ENCODE measurements around the gene CERK. TPM values are rescaled to one million over a fixed set of nuclear protein-coding genes. Genes with fewer than 3 reads are reported as not detected.

The CERK gene
- total and polyA plus RNA-seq, 8 donors = 12.7 to 32.7 (median 29.5) TPM

- peaks cover 0 to 86% (median 35%) of the 10 kb centered on the region in 3 donors for H3K36me3 ChIP-seq
- DNase-seq = peak in 1 of 6 donors; percentile 43
Measured at GRCh38 chr22:46696614-46697013, 41.4 kb downstream of the CERK start.

DNA sequence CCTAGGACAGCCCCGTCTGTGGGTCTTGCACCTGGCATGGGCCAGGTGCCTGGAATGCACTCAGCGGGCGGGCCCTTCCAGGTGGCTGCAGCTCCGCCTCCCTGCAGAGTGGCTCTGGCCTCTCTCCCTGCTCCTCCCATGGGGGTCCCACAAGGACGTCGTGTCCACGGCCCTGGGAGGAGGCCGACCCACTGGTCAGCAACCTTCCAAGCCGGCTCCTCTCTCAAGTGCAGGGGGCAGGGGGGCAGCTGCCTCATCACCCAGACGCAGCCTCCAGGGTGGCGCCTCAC, 41.9 kb downstream of the CERK start:
- ATAC-seq = peak in 2 of 4 donors; percentile 22 to 36
- H3K4me3 ChIP-seq = no peak overlapping the region
- DNase-seq = peak in 1 of 6 donors; percentile 73
- peaks cover 0 to 86% (median 35%) of the 10 kb centered on the region in 3 donors for H3K36me3 ChIP-seq
- 87 to 89% methylated on average over 11 of the region's 11 CpGs for WGBS, 2 donors
- no peaks in the 10 kb centered on the region for H3K4me1 ChIP-seq
- no peak overlapping the region for H3K27ac ChIP-seq
- intact Hi-C loops (cut with DNase I) = no loop called here
- TF ChIP-seq, protein P1, sequence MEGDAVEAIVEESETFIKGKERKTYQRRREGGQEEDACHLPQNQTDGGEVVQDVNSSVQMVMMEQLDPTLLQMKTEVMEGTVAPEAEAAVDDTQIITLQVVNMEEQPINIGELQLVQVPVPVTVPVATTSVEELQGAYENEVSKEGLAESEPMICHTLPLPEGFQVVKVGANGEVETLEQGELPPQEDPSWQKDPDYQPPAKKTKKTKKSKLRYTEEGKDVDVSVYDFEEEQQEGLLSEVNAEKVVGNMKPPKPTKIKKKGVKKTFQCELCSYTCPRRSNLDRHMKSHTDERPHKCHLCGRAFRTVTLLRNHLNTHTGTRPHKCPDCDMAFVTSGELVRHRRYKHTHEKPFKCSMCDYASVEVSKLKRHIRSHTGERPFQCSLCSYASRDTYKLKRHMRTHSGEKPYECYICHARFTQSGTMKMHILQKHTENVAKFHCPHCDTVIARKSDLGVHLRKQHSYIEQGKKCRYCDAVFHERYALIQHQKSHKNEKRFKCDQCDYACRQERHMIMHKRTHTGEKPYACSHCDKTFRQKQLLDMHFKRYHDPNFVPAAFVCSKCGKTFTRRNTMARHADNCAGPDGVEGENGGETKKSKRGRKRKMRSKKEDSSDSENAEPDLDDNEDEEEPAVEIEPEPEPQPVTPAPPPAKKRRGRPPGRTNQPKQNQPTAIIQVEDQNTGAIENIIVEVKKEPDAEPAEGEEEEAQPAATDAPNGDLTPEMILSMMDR (IDR thresholded peaks at IDR 0.05) = no peak
- no peak for FAIRE-seq
- no peaks in the 10 kb centered on the region for H3K27me3 ChIP-seq
- H3K9me3 ChIP-seq = no peaks in the 10 kb centered on the region

More at GRCh38 chr22:46696614-46697013, 41.4 kb downstream of the CERK start:
- TF ChIP-seq, protein P1 (IDR thresholded peaks at IDR 0.05) = no peak
- intact Hi-C loops (cut with DNase I) = no loop called here
- ATAC-seq (no peak), FAIRE-seq (no peak)
- H3K4me1 ChIP-seq = no peaks in the 10 kb centered on the region
- H3K27ac ChIP-seq = no peak overlapping the region
- no peak overlapping the region for H3K4me3 ChIP-seq
- no peaks in the 10 kb centered on the region for H3K27me3 ChIP-seq
- WGBS, 2 donors = 91 to 94% methylated on average over 10 of the region's 10 CpGs
- H3K9me3 ChIP-seq = no peaks in the 10 kb centered on the region

- Histone ChIP-seq H3K36me3 (peaks cover 0 to 85% (median 35%) of the 10 kb centered on the region in 3 donors), H3K27ac (no peak overlapping the region), H3K9me3 (no peaks in the 10 kb centered on the region), H3K4me1 (no peaks in the 10 kb centered on the region), H3K27me3 (no peaks in the 10 kb centered on the region), H3K4me3 (no peak overlapping the region)
- FAIRE-seq (no peak), ATAC-seq (no peak), DNase-seq (peak in 1 of 6 donors; percentile 65)
- intact Hi-C loops (cut with DNase I) = no loop called here
- TF ChIP-seq, protein P1 (IDR thresholded peaks at IDR 0.05) = no peak
- WGBS, 2 donors = 82 to 87% methylated on average over 25 of the region's 25 CpGs
Measured at GRCh38 chr22:46695346-46696228, 42.5 kb downstream of the CERK start.

DNA sequence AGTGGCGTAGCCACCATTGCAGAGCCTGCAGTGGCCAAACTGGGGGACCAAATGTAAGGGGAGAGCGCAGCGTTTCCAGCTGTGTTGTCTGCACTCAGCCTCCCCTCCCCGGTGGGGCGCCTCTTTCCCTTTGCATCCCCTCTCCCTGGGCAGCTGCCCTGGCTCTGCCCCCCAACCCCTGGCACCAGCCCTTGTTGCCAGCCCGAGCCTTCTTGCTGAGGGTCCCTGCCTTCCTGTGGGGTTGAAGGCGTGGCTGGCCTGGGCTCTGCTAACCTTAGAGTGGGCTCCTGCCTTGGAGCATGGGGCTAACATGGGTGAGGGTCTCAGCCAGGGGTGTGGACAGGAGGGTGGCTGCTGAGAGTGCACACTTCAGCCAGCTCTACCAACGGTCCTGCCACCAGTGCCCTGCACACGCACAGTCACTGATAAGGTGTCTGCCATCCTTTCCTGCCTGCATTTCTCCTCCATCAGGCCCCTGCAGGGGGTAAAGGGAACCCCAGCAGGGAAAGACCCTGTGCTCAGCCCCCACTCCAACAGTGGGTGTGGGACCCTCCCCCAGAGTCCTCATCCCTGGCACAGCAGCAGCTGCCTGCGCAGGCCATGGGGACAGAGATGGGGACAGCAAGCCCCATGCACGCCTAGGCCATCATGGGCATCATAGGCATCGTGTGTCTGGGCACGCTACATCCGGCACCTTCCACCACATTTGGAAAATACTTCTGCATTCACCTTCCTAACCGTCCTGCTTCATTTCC, 43.5 kb downstream of the CERK start:
- no peaks in the 10 kb centered on the region for H3K4me1 ChIP-seq
- no peak for ATAC-seq
- DNase-seq = peak in 1 of 6 donors; percentile 51
- TF ChIP-seq, protein P1 (IDR thresholded peaks at IDR 0.05) = no peak
- peaks cover 0 to 89% (median 35%) of the 10 kb centered on the region in 3 donors for H3K36me3 ChIP-seq
- no peaks in the 10 kb centered on the region for H3K9me3 ChIP-seq
- no peak overlapping the region for H3K4me3 ChIP-seq
- no peak overlapping the region for H3K27ac ChIP-seq
- intact Hi-C loops (cut with DNase I) = no loop called here
- WGBS, 2 donors = 94 to 96% methylated on average over 15 of the region's 15 CpGs
- H3K27me3 ChIP-seq = no peaks in the 10 kb centered on the region
- no peak for FAIRE-seq
